ENCODE results near the gene LARP4.
"Not testable (repeated sequence)": the region's sequence is repeated elsewhere in the genome, so short reads cannot be mapped to it uniquely, and the experiment has no call there.

The LARP4 gene

GRCh38 chr12:50482571-50482970 is 81.9 kb downstream of the LARP4 start:
- no peaks in the 10 kb centered on the region for H3K79me2 ChIP-seq (ENCODE audit: insufficient read depth, low read depth)
- H3K27me3 ChIP-seq (ENCODE audit: insufficient read depth, low read depth) = no peaks in the 10 kb centered on the region
- H3K4me3 ChIP-seq (IDR thresholded peaks at IDR 0.05; ENCODE audit: insufficient read depth, low read depth, low read length) = no peak overlapping the region
- no peak overlapping the region for H2AFZ ChIP-seq (ENCODE audit: low read depth)
- no peaks in the 10 kb centered on the region for H4K20me1 ChIP-seq (ENCODE audit: insufficient read depth)
- H3K4me2 ChIP-seq = no peak overlapping the region
- no peak overlapping the region for H3K27ac ChIP-seq
- H3K9ac ChIP-seq = no peak overlapping the region
- no peaks in the 10 kb centered on the region for H3K36me3 ChIP-seq (ENCODE audit: insufficient read depth)
- H3K4me1 ChIP-seq (ENCODE audit: low read depth, poor library complexity, severe bottlenecking) = no peaks in the 10 kb centered on the region
- TF ChIP-seq, protein P1, sequence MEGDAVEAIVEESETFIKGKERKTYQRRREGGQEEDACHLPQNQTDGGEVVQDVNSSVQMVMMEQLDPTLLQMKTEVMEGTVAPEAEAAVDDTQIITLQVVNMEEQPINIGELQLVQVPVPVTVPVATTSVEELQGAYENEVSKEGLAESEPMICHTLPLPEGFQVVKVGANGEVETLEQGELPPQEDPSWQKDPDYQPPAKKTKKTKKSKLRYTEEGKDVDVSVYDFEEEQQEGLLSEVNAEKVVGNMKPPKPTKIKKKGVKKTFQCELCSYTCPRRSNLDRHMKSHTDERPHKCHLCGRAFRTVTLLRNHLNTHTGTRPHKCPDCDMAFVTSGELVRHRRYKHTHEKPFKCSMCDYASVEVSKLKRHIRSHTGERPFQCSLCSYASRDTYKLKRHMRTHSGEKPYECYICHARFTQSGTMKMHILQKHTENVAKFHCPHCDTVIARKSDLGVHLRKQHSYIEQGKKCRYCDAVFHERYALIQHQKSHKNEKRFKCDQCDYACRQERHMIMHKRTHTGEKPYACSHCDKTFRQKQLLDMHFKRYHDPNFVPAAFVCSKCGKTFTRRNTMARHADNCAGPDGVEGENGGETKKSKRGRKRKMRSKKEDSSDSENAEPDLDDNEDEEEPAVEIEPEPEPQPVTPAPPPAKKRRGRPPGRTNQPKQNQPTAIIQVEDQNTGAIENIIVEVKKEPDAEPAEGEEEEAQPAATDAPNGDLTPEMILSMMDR (conservative IDR thresholded peaks at IDR 0.05; ENCODE audit: low read depth, low read length) = no peak

- Histone ChIP-seq H3K4me1 (ENCODE audit: low read depth, poor library complexity, severe bottlenecking) (no peaks in the 10 kb centered on the region), H3K27ac (no peak overlapping the region), H4K20me1 (ENCODE audit: insufficient read depth) (no peaks in the 10 kb centered on the region), H3K36me3 (ENCODE audit: insufficient read depth) (no peaks in the 10 kb centered on the region), H2AFZ (ENCODE audit: low read depth) (no peak overlapping the region), H3K79me2 (ENCODE audit: insufficient read depth, low read depth) (no peaks in the 10 kb centered on the region), H3K4me2 (no peak overlapping the region), H3K9ac (no peak overlapping the region), H3K27me3 (ENCODE audit: insufficient read depth, low read depth) (no peaks in the 10 kb centered on the region), H3K4me3 (IDR thresholded peaks at IDR 0.05; ENCODE audit: insufficient read depth, low read depth, low read length) (no peak overlapping the region)
- TF ChIP-seq, protein P1 (conservative IDR thresholded peaks at IDR 0.05; ENCODE audit: low read depth, low read length) = no peak
These were observed 82.8 kb downstream of the LARP4 start for GRCh38 chr12:50483488-50483887.

GRCh38 chr12:50488801-50489200 is 88.1 kb downstream of the LARP4 start:
- no peak overlapping the region for H3K27ac ChIP-seq
- no peaks in the 10 kb centered on the region for H4K20me1 ChIP-seq (ENCODE audit: insufficient read depth)
- H3K27me3 ChIP-seq (ENCODE audit: insufficient read depth, low read depth) = no peaks in the 10 kb centered on the region
- H3K4me1 ChIP-seq (ENCODE audit: low read depth, poor library complexity, severe bottlenecking) = no peaks in the 10 kb centered on the region
- H3K4me2 ChIP-seq = no peak overlapping the region
- H3K79me2 ChIP-seq (ENCODE audit: insufficient read depth, low read depth) = no peaks in the 10 kb centered on the region
- no peak overlapping the region for H3K4me3 ChIP-seq (IDR thresholded peaks at IDR 0.05; ENCODE audit: insufficient read depth, low read depth, low read length)
- H3K36me3 ChIP-seq (ENCODE audit: insufficient read depth) = no peaks in the 10 kb centered on the region
- TF ChIP-seq, protein P1 (conservative IDR thresholded peaks at IDR 0.05; ENCODE audit: low read depth, low read length) = no peak
- H3K9ac ChIP-seq = no peak overlapping the region
- H2AFZ ChIP-seq (ENCODE audit: low read depth) = no peak overlapping the region

GRCh38 chr12:50498119-50498518 is 97.4 kb downstream of the LARP4 start:
- H2AFZ ChIP-seq (ENCODE audit: low read depth); H4K20me1 ChIP-seq (ENCODE audit: insufficient read depth); H3K9ac ChIP-seq; H3K27me3 ChIP-seq (ENCODE audit: insufficient read depth, low read depth); H3K4me2 ChIP-seq; H3K27ac ChIP-seq; H3K36me3 ChIP-seq (ENCODE audit: insufficient read depth); H3K4me3 ChIP-seq (IDR thresholded peaks at IDR 0.05; ENCODE audit: insufficient read depth, low read depth, low read length); H3K4me1 ChIP-seq (ENCODE audit: low read depth, poor library complexity, severe bottlenecking); H3K79me2 ChIP-seq (ENCODE audit: insufficient read depth, low read depth): not testable (repeated sequence)

GRCh38 chr12:50504798-50505674 is 104.4 kb downstream of the LARP4 start, which contains the start of gene DIP2B:
DIP2B (plus strand) TSS chr12:50504985; CDS start chr12:50505141, 156 bp downstream.
- Histone ChIP-seq H4K20me1 (ENCODE audit: insufficient read depth) (no peaks in the 10 kb centered on the region), H3K4me2 (peak within 1 kb of the TSS; percentile 99), H3K36me3 (ENCODE audit: insufficient read depth) (no peaks in the 10 kb centered on the region), H3K9ac (peak within 1 kb of the TSS; percentile 86), H3K4me1 (ENCODE audit: low read depth, poor library complexity, severe bottlenecking) (peaks cover 18% of the 10 kb centered on the region), H3K27ac (peak within 1 kb of the TSS; percentile 65), H3K27me3 (ENCODE audit: insufficient read depth, low read depth) (no peaks in the 10 kb centered on the region), H2AFZ (ENCODE audit: low read depth) (peak within 1 kb of the TSS; percentile 66), H3K79me2 (ENCODE audit: insufficient read depth, low read depth) (peaks cover 38% of the 10 kb centered on the region; the same call in 1 of the 2 replicates), H3K4me3 (IDR thresholded peaks at IDR 0.05; ENCODE audit: insufficient read depth, low read depth, low read length) (no peak within 1 kb of the TSS)
- TF ChIP-seq, protein P1 (conservative IDR thresholded peaks at IDR 0.05; ENCODE audit: low read depth, low read length) = peak; percentile 79
